HG03565 (cell line): ENCODE data around the gene FILIP1L.

Experiments
- ATAC-seq: cut with Tn5 transposase; IDR thresholded peaks from one replicate; pipeline ENCODE4 v1.9.1; 2021; ENCODE audit warnings: mild to moderate bottlenecking, moderate library complexity; ENCODE audit not compliant: unreplicated experiment

The FILIP1L gene

GRCh38 chr3:99900248-99900647 is 214.1 kb downstream of the FILIP1L start:
- no peak for ATAC-seq

GRCh38 chr3:99899603-99900002 is 214.7 kb downstream of the FILIP1L start:
- no peak for ATAC-seq

GRCh38 chr3:99896482-99896881 is 217.8 kb downstream of the FILIP1L start:
- ATAC-seq = no peak

GRCh38 chr3:99895703-99896441 is 218.4 kb downstream of the FILIP1L start:
- no peak for ATAC-seq

- ATAC-seq = no peak
These were observed 219.1 kb downstream of the FILIP1L start for GRCh38 chr3:99895131-99895696.

- no peak for ATAC-seq
These were observed 222.0 kb downstream of the FILIP1L start for GRCh38 chr3:99892332-99892731.

GRCh38 chr3:99891610-99892285 is 222.6 kb downstream of the FILIP1L start:
- no peak for ATAC-seq

GRCh38 chr3:99885851-99886250 is 228.4 kb downstream of the FILIP1L start:
- no peak for ATAC-seq

- ATAC-seq = no peak
These were observed 229.2 kb downstream of the FILIP1L start for GRCh38 chr3:99885085-99885484.

- ATAC-seq = no peak
These were observed 229.8 kb downstream of the FILIP1L start for GRCh38 chr3:99884484-99884883.

GRCh38 chr3:99883693-99884092 is 230.6 kb downstream of the FILIP1L start:
- no peak for ATAC-seq

- ATAC-seq = no peak
These were observed 231.2 kb downstream of the FILIP1L start for GRCh38 chr3:99883138-99883461.

GRCh38 chr3:99882436-99883137 is 231.7 kb downstream of the FILIP1L start:
- ATAC-seq = no peak

- ATAC-seq = no peak
These were observed 233.2 kb downstream of the FILIP1L start for GRCh38 chr3:99881121-99881524.

GRCh38 chr3:99879275-99879674 is 235.0 kb downstream of the FILIP1L start:
- ATAC-seq = no peak

- ATAC-seq = peak; percentile 51
These were observed 236.3 kb downstream of the FILIP1L start for GRCh38 chr3:99878005-99878404.

GRCh38 chr3:99877031-99877579 is 237.2 kb downstream of the FILIP1L start:
- ATAC-seq = no peak

GRCh38 chr3:99875929-99876841 is 238.1 kb downstream of the FILIP1L start:
- ATAC-seq = peak; percentile 57

GRCh38 chr3:99875581-99875928 is 238.7 kb downstream of the FILIP1L start:
- no peak for ATAC-seq

GRCh38 chr3:99874237-99875002 is 239.9 kb downstream of the FILIP1L start:
- ATAC-seq = no peak
